SK-N-MC (cell line): ENCODE measurements around the gene EAPP.

Experiments
- EZH2 ChIP-seq: fragments of 200-600 bp; sonication (generic); IDR thresholded peaks from one replicate; pipeline ENCODE4 v1.6.1; 2017; ENCODE audit warnings: antibody characterized with exemption
- FOXP2 ChIP-seq: optimal IDR thresholded peaks from 2 replicates; pipeline ENCODE3; 2011; ENCODE audit warnings: mild to moderate bottlenecking, moderate library complexity; ENCODE audit not compliant: insufficient read depth; ENCODE audit errors: extremely low read length, control extremely low read depth
- POLR2AphosphoS5 ChIP-seq: IDR thresholded peaks from 2 replicates; pipeline ENCODE4 v1.6.1; 2012; ENCODE audit warnings: mild to moderate bottlenecking, low read depth, low read length, borderline replicate concordance

GRCh38 chr14:34580381-34580780 is 40.9 kb upstream of the EAPP start:
- no peak for TF ChIP-seq POLR2AphosphoS5
- no peak for TF ChIP-seq EZH2
- TF ChIP-seq FOXP2 = no peak
